UCSD-AML1 (cell line): ENCODE data around the gene CATSPER4.

Experiments
- DNase-seq: peaks from one replicate; lab custom pipeline; 2025; ENCODE audit not compliant: unreplicated experiment; lab: John Stamatoyannopoulos, UW

CATSPER4 gene

GRCh38 chr1:26190373-26190987 lies at the start of gene CATSPER4:
Gene CATSPER4, plus strand, starts transcription at chr1:26190602. Its CDS starts 26 bp downstream, at chr1:26190628.
- no peak for DNase-seq

- DNase-seq: no peak
Measured at GRCh38 chr1:26142159-26142558, 48.2 kb upstream of the CATSPER4 start.

- DNase-seq: peak; percentile 71
Measured at GRCh38 chr1:26145041-26145959, 45.1 kb upstream of the CATSPER4 start.

- no peak for DNase-seq
Measured at GRCh38 chr1:26145960-26146294, 44.5 kb upstream of the CATSPER4 start.

GRCh38 chr1:26148887-26149286 lies 41.5 kb upstream of the CATSPER4 start:
- DNase-seq: no peak

GRCh38 chr1:26153966-26154532 lies 36.4 kb upstream of the CATSPER4 start:
- no peak for DNase-seq

- no peak for DNase-seq
Measured at GRCh38 chr1:26154750-26155149, 35.7 kb upstream of the CATSPER4 start.

GRCh38 chr1:26155370-26156284 lies 34.8 kb upstream of the CATSPER4 start:
- no peak for DNase-seq

- DNase-seq: peak; percentile 68
Measured at GRCh38 chr1:26156285-26157038, 33.9 kb upstream of the CATSPER4 start.

GRCh38 chr1:26158271-26158907 lies 32.0 kb upstream of the CATSPER4 start:
- DNase-seq: no peak

GRCh38 chr1:26158908-26159742 lies 31.3 kb upstream of the CATSPER4 start, which contains the start of gene FAM110D:
Gene FAM110D, plus strand, starts transcription at chr1:26159079. Its CDS starts 2,213 bp downstream, at chr1:26161292.
- peak; percentile 43 for DNase-seq

- no peak for DNase-seq
Measured at GRCh38 chr1:26159743-26160039, 30.7 kb upstream of the CATSPER4 start.

GRCh38 chr1:26160527-26161414 lies 29.6 kb upstream of the CATSPER4 start:
- no peak for DNase-seq

- no peak for DNase-seq
Measured at GRCh38 chr1:26161415-26162219, 28.8 kb upstream of the CATSPER4 start.

GRCh38 chr1:26162220-26162709 lies 28.1 kb upstream of the CATSPER4 start:
- no peak for DNase-seq

- no peak for DNase-seq
Measured at GRCh38 chr1:26163684-26164035, 26.7 kb upstream of the CATSPER4 start.
